Activated T-helper 1 cell treated with Interleukin-2 at 50 U/mL for 16 hours (primary cell): Measurements from ENCODE around the gene AEBP2.
A peak's percentile ranks its signal among the peaks of the same experiment; 100 is the strongest.
"Not testable (repeated sequence)": the region's sequence is repeated elsewhere in the genome, so short reads cannot be mapped to it uniquely, and the experiment has no call there.

ENCODE experiments used
- DNase-seq: peaks from one replicate; pipeline ENCODE4 v3.0.0-alpha.2; 2020; ENCODE audit warnings: low read depth

Gene AEBP2

GRCh38 chr12:19454837-19455236 is 15.5 kb downstream of the AEBP2 start:
- DNase-seq = no peak

- no peak for DNase-seq
Observed at GRCh38 chr12:19456176-19456575, 16.9 kb downstream of the AEBP2 start.

- DNase-seq = no peak
Observed at GRCh38 chr12:19457561-19457960, 18.3 kb downstream of the AEBP2 start.

GRCh38 chr12:19458733-19459132 is 19.4 kb downstream of the AEBP2 start:
- DNase-seq = no peak

- no peak for DNase-seq
Observed at GRCh38 chr12:19461999-19462398, 22.7 kb downstream of the AEBP2 start.

- no peak for DNase-seq
Observed at GRCh38 chr12:19462406-19462805, 23.1 kb downstream of the AEBP2 start.

GRCh38 chr12:19464192-19464580 is 24.9 kb downstream of the AEBP2 start:
- DNase-seq = no peak

GRCh38 chr12:19465711-19466110 is 26.4 kb downstream of the AEBP2 start:
- DNase-seq = no peak

GRCh38 chr12:19474147-19474546 is 34.9 kb downstream of the AEBP2 start:
- no peak for DNase-seq

GRCh38 chr12:19475884-19476505 is 36.7 kb downstream of the AEBP2 start:
- not testable (repeated sequence) for DNase-seq

GRCh38 chr12:19477071-19477470 is 37.8 kb downstream of the AEBP2 start:
- no peak for DNase-seq

GRCh38 chr12:19480459-19480858 is 41.2 kb downstream of the AEBP2 start:
- DNase-seq = no peak

GRCh38 chr12:19482036-19482435 is 42.7 kb downstream of the AEBP2 start:
- no peak for DNase-seq

- peak; percentile 4 for DNase-seq
Observed at GRCh38 chr12:19482551-19483109, 43.3 kb downstream of the AEBP2 start.

- DNase-seq = no peak
Observed at GRCh38 chr12:19483727-19484126, 44.4 kb downstream of the AEBP2 start.

GRCh38 chr12:19484738-19485137 is 45.4 kb downstream of the AEBP2 start:
- no peak for DNase-seq

- DNase-seq = no peak
Observed at GRCh38 chr12:19485240-19485639, 45.9 kb downstream of the AEBP2 start.

GRCh38 chr12:19489168-19489567 is 49.9 kb downstream of the AEBP2 start:
- no peak for DNase-seq

- no peak for DNase-seq
Observed at GRCh38 chr12:19490908-19491307, 51.6 kb downstream of the AEBP2 start.

GRCh38 chr12:19491863-19492262 is 52.6 kb downstream of the AEBP2 start:
- no peak for DNase-seq

GRCh38 chr12:19496219-19496878 is 57.1 kb downstream of the AEBP2 start:
- no peak for DNase-seq

- DNase-seq = no peak
Observed at GRCh38 chr12:19498099-19498498, 58.8 kb downstream of the AEBP2 start.

- DNase-seq = no peak
Observed at GRCh38 chr12:19499030-19499429, 59.7 kb downstream of the AEBP2 start.

- no peak for DNase-seq
Observed at GRCh38 chr12:19506497-19506896, 67.2 kb downstream of the AEBP2 start.
